Stimulated activated CD8-positive, alpha-beta memory T cell treated with anti-CD3 and anti-CD28 coated beads, Interleukin-4, amount 100 ng/mL, for 1 hour (primary cell): ENCODE measurements around the gene CAMSAP2.
A peak's percentile ranks its signal among the peaks of the same experiment; 100 is the strongest.
"Not testable (repeated sequence)": the region's sequence is repeated elsewhere in the genome, so short reads cannot be mapped to it uniquely, and the experiment has no call there.

Source experiments
- DNase-seq, 2 donors: peaks; one replicate each; pipeline ENCODE4 v3.0.0-alpha.2; 2020; ENCODE audit warnings: low read depth in 2 of 2, low spot score in 1 of 2

CAMSAP2 gene

GRCh38 chr1:200779326-200779725 is 40.6 kb downstream of the CAMSAP2 start:
- no peak for DNase-seq

GRCh38 chr1:200780545-200781369 is 42.1 kb downstream of the CAMSAP2 start:
- no peak for DNase-seq

GRCh38 chr1:200783926-200784325 is 45.2 kb downstream of the CAMSAP2 start:
- DNase-seq: no peak

- DNase-seq: no peak
These were observed 45.9 kb downstream of the CAMSAP2 start for GRCh38 chr1:200784576-200784975.

GRCh38 chr1:200786788-200787187 is 48.1 kb downstream of the CAMSAP2 start:
- DNase-seq: no peak

GRCh38 chr1:200787896-200788387 is 49.2 kb downstream of the CAMSAP2 start:
- no peak for DNase-seq

GRCh38 chr1:200791012-200791411 is 52.3 kb downstream of the CAMSAP2 start:
- DNase-seq: not testable (repeated sequence)

- no peak for DNase-seq
These were observed 55.0 kb downstream of the CAMSAP2 start for GRCh38 chr1:200793677-200794076.

- no peak for DNase-seq
These were observed 55.9 kb downstream of the CAMSAP2 start for GRCh38 chr1:200794506-200795065.

- DNase-seq: no peak
These were observed 56.5 kb downstream of the CAMSAP2 start for GRCh38 chr1:200795156-200795555.

- no peak for DNase-seq
These were observed 63.3 kb downstream of the CAMSAP2 start for GRCh38 chr1:200802042-200802441.

GRCh38 chr1:200802865-200803512 is 64.3 kb downstream of the CAMSAP2 start:
- peak; percentile 20 to 46 for DNase-seq

GRCh38 chr1:200805719-200806118 is 67.0 kb downstream of the CAMSAP2 start:
- DNase-seq: no peak

GRCh38 chr1:200808846-200809245 is 70.2 kb downstream of the CAMSAP2 start:
- no peak for DNase-seq

- DNase-seq: no peak
These were observed 73.0 kb downstream of the CAMSAP2 start for GRCh38 chr1:200811704-200812103.

- DNase-seq: not testable (repeated sequence)
These were observed 78.0 kb downstream of the CAMSAP2 start for GRCh38 chr1:200816624-200817224.

- no peak for DNase-seq
These were observed 79.6 kb downstream of the CAMSAP2 start for GRCh38 chr1:200818248-200818647.

GRCh38 chr1:200819726-200820125 is 81.0 kb downstream of the CAMSAP2 start:
- DNase-seq: no peak

- DNase-seq: no peak
These were observed 92.4 kb downstream of the CAMSAP2 start for GRCh38 chr1:200831091-200831490.

- DNase-seq: no peak
These were observed 95.7 kb downstream of the CAMSAP2 start for GRCh38 chr1:200834383-200834782.

- DNase-seq: no peak
These were observed 97.5 kb downstream of the CAMSAP2 start for GRCh38 chr1:200836213-200836612.
